PC-9 (cell line): ENCODE data around the gene GH1. TPM values are rescaled to one million over a fixed set of nuclear protein-coding genes. Genes with fewer than 3 reads are reported as not detected.
"Not testable (repeated sequence)": the region's sequence is repeated elsewhere in the genome, so short reads cannot be mapped to it uniquely, and the experiment has no call there.

Source experiments
- BruUV-seq: library from RNA; stranded (reverse); fragments of 400-500 nt; replicated peaks from 2 replicates; lab custom pipeline; 2021; lab: Mats Ljungman, UMichigan
- CTCF ChIA-PET: fragments of 300-600 bp; sonication (Branson Sonifier 250); formaldehyde crosslinking; loops from one replicate; lab custom pipeline; 2022; ENCODE audit warnings: antibody characterized with exemption; lab: Charles Lee
- POLR2A ChIA-PET: fragments of 300-600 bp; sonication (Branson Sonifier 250); formaldehyde crosslinking; loops from one replicate; lab custom pipeline; 2022; ENCODE audit warnings: antibody characterized with exemption; ENCODE audit not compliant: unreplicated experiment; lab: Charles Lee
- DNase-seq, 2 experiments: peaks; one replicate each; pipeline versions ENCODE4 v3.0.0 to v3.0.0-alpha.2; 2015 to 2022; ENCODE audit warnings: mixed read lengths in 1 of 2
- H2AFZ ChIP-seq: fragments of 200-600 bp; sonication (generic); 2 replicates; pipeline ENCODE4 v1.8.1; 2017; ENCODE audit warnings: antibody characterized with exemption
- H3F3A ChIP-seq: fragments of 200-600 bp; sonication (generic); 2 replicates; pipeline ENCODE4 v1.8.1; 2017; ENCODE audit warnings: antibody characterized with exemption, mild to moderate bottlenecking, low read depth; ENCODE audit not compliant: insufficient read depth
- H3K27ac ChIP-seq: fragments of 200-600 bp; sonication (generic); 2 replicates; pipeline ENCODE4 v1.6.1; 2016; ENCODE audit warnings: mixed run types
- H3K27me3 ChIP-seq: fragments of 200-600 bp; sonication (generic); 2 replicates; pipeline ENCODE4 v1.6.1; 2016; ENCODE audit warnings: low read depth, mixed run types; ENCODE audit not compliant: insufficient read depth
- H3K36me3 ChIP-seq: fragments of 200-600 bp; sonication (generic); 2 replicates; pipeline ENCODE4 v1.6.1; 2016; ENCODE audit warnings: low read depth, mixed run types
- H3K4me1 ChIP-seq: fragments of 200-600 bp; sonication (generic); replicated peaks from 2 replicates; pipeline ENCODE4 v1.6.1; 2016; ENCODE audit warnings: mixed run types; ENCODE audit not compliant: insufficient read depth
- H3K4me2 ChIP-seq: fragments of 200-600 bp; sonication (generic); 2 replicates; pipeline ENCODE4 v1.6.1; 2017; ENCODE audit warnings: mixed run types
- H3K4me3 ChIP-seq: fragments of 200-600 bp; sonication (generic); 2 replicates; pipeline ENCODE4 v1.6.1; 2016; ENCODE audit warnings: mixed run types
- H3K79me2 ChIP-seq: fragments of 200-600 bp; sonication (generic); 2 replicates; pipeline ENCODE4 v1.6.1; 2017; ENCODE audit warnings: low read depth, mixed run types
- H3K9me2 ChIP-seq: fragments of 200-600 bp; sonication (generic); 2 replicates; pipeline ENCODE4 v1.8.1; 2017; ENCODE audit warnings: mild to moderate bottlenecking; ENCODE audit not compliant: insufficient read depth
- H3K9me3 ChIP-seq: fragments of 200-600 bp; sonication (generic); 2 replicates; pipeline ENCODE4 v1.8.1; 2016; ENCODE audit warnings: low read depth; ENCODE audit not compliant: insufficient read depth
- H4K20me1 ChIP-seq: fragments of 200-600 bp; sonication (generic); 2 replicates; pipeline ENCODE4 v1.8.1; 2017; ENCODE audit not compliant: insufficient read depth
- intact Hi-C: fragments of 100-400 bp; cut with micrococcal nuclease; formaldehyde crosslinking; loops from one replicate; pipeline ENCODE4 v1.10.0; 2022; ENCODE audit not compliant: unreplicated experiment
- total RNA-seq: library from RNA; stranded (reverse); gene quantifications from 2 replicates; pipeline ENCODE4 v1.2.3, GENCODE V29; 2021

GH1 gene
- total RNA-seq, 1 experiment from 2014 or later = not detected

- DNase-seq, BruUV-seq, H4K20me1 ChIP-seq, H3K36me3 ChIP-seq, H3K79me2 ChIP-seq, H3K4me3 ChIP-seq, H3K9me2 ChIP-seq, H2AFZ ChIP-seq, H3K9me3 ChIP-seq, H3K4me2 ChIP-seq, H3F3A ChIP-seq, POLR2A ChIA-PET, intact Hi-C loops, CTCF ChIA-PET, H3K4me1 ChIP-seq, H3K27ac ChIP-seq: not testable (repeated sequence)
- peaks cover 11% of the 10 kb centered on the region for H3K27me3 ChIP-seq
Observed at GRCh38 chr17:63896524-63897354, 21.9 kb downstream of the GH1 start, which contains the start of gene CSH1. Gene CSH1, minus strand, starts transcription at chr17:63896574. Its CDS starts 63 bp downstream, at chr17:63896511.

GRCh38 chr17:63894821-63895220 lies 23.8 kb downstream of the GH1 start:
- H3K4me2 ChIP-seq, H3K79me2 ChIP-seq, CTCF ChIA-PET, H3F3A ChIP-seq, H3K36me3 ChIP-seq, H3K4me1 ChIP-seq, H3K4me3 ChIP-seq, H3K9me3 ChIP-seq, H3K27ac ChIP-seq, H4K20me1 ChIP-seq, H2AFZ ChIP-seq, intact Hi-C loops, H3K9me2 ChIP-seq, BruUV-seq, POLR2A ChIA-PET, H3K27me3 ChIP-seq, DNase-seq: not testable (repeated sequence)

GRCh38 chr17:63894021-63894420 lies 24.6 kb downstream of the GH1 start:
- H3K79me2 ChIP-seq, H3K4me2 ChIP-seq, H3K9me2 ChIP-seq, H3K27ac ChIP-seq, CTCF ChIA-PET, DNase-seq, H2AFZ ChIP-seq, POLR2A ChIA-PET, H3K27me3 ChIP-seq, intact Hi-C loops, H3K36me3 ChIP-seq, H3K9me3 ChIP-seq, H3K4me1 ChIP-seq, BruUV-seq, H3F3A ChIP-seq, H3K4me3 ChIP-seq, H4K20me1 ChIP-seq: not testable (repeated sequence)

GRCh38 chr17:63892316-63893037 lies 26.2 kb downstream of the GH1 start:
- POLR2A ChIA-PET, H3K4me1 ChIP-seq, H3K27me3 ChIP-seq, H3F3A ChIP-seq, H3K9me3 ChIP-seq, BruUV-seq, H3K4me2 ChIP-seq, H3K36me3 ChIP-seq, H4K20me1 ChIP-seq, intact Hi-C loops, H3K27ac ChIP-seq, H2AFZ ChIP-seq, H3K79me2 ChIP-seq, CTCF ChIA-PET, H3K9me2 ChIP-seq, H3K4me3 ChIP-seq, DNase-seq: not testable (repeated sequence)
